ENCODE results near the gene PTPRD. TPM values are rescaled to one million over a fixed set of nuclear protein-coding genes. Genes with fewer than 3 reads are reported as not detected.

Gene PTPRD
- total and polyA plus RNA-seq, 2 donors (not counting 1 experiment from before 2014, with no cell fraction given) = 0.35 to 4.8 TPM

GRCh38 chr9:8401961-8402705 lies 2210.7 kb downstream of the PTPRD start:
- H3K27ac ChIP-seq (ENCODE audit: insufficient read depth, low read length) = no peak overlapping the region
- H3K36me3 ChIP-seq (ENCODE audit: control insufficient read depth, insufficient read depth, low read length) = no peaks in the 10 kb centered on the region
- no peaks in the 10 kb centered on the region for H3K9me3 ChIP-seq (ENCODE audit: control insufficient read depth, insufficient read depth, low read depth, low read length)
- no peaks in the 10 kb centered on the region for H4K20me1 ChIP-seq (ENCODE audit: control insufficient read depth, extremely low read depth, insufficient read depth, low read length)
- TF ChIP-seq CTCF (conservative IDR thresholded peaks at IDR 0.05 in 1 of 2, IDR thresholded peaks at IDR 0.05 in 1 of 2; ENCODE audit: low read depth in 1 of 2, low read length in 2 of 2) (no peak), EZH2 (IDR thresholded peaks at IDR 0.05; ENCODE audit: low read length, missing control alignments) (no peak)
- no peak overlapping the region for H3K9ac ChIP-seq (ENCODE audit: insufficient read depth, low read length)
- H3K27me3 ChIP-seq (ENCODE audit: control insufficient read depth, insufficient read depth, low read length) = no peaks in the 10 kb centered on the region
- no peak overlapping the region for H2AFZ ChIP-seq (ENCODE audit: low read length)
- no peak overlapping the region for H3K4me2 ChIP-seq (ENCODE audit: extremely low read depth, insufficient read depth, low read length)
- no peak for DNase-seq (ENCODE audit: low read depth in 2 of 2)
- no peak overlapping the region for H3K4me3 ChIP-seq (replicated peaks in 1 of 4; ENCODE audit: control extremely low read depth in 1 of 4, insufficient read depth in 1 of 4, low read depth in 3 of 4, low read length in 4 of 4)
- H3K79me2 ChIP-seq (ENCODE audit: control insufficient read depth, insufficient read depth, low read length) = no peaks in the 10 kb centered on the region
- H3K4me1 ChIP-seq (ENCODE audit: control insufficient read depth, extremely low read depth, insufficient read depth, low read length) = no peaks in the 10 kb centered on the region

- Histone ChIP-seq H3K27ac (ENCODE audit: insufficient read depth, low read length) (no peak overlapping the region), H3K36me3 (ENCODE audit: control insufficient read depth, insufficient read depth, low read length) (no peaks in the 10 kb centered on the region), H2AFZ (ENCODE audit: low read length) (no peak overlapping the region), H3K27me3 (ENCODE audit: control insufficient read depth, insufficient read depth, low read length) (no peaks in the 10 kb centered on the region), H3K9me3 (ENCODE audit: control insufficient read depth, insufficient read depth, low read depth, low read length) (no peaks in the 10 kb centered on the region), H3K79me2 (ENCODE audit: control insufficient read depth, insufficient read depth, low read length) (no peaks in the 10 kb centered on the region), H3K4me1 (ENCODE audit: control insufficient read depth, extremely low read depth, insufficient read depth, low read length) (no peaks in the 10 kb centered on the region), H3K4me3 (replicated peaks in 1 of 4; ENCODE audit: control extremely low read depth in 1 of 4, insufficient read depth in 1 of 4, low read depth in 3 of 4, low read length in 4 of 4) (no peak overlapping the region), H3K4me2 (ENCODE audit: extremely low read depth, insufficient read depth, low read length) (no peak overlapping the region), H3K9ac (ENCODE audit: insufficient read depth, low read length) (no peak overlapping the region), H4K20me1 (ENCODE audit: control insufficient read depth, extremely low read depth, insufficient read depth, low read length) (no peaks in the 10 kb centered on the region)
- no peak for DNase-seq (ENCODE audit: low read depth in 2 of 2)
- TF ChIP-seq CTCF (conservative IDR thresholded peaks at IDR 0.05 in 1 of 2, IDR thresholded peaks at IDR 0.05 in 1 of 2; ENCODE audit: low read depth in 1 of 2, low read length in 2 of 2) (no peak), EZH2 (IDR thresholded peaks at IDR 0.05; ENCODE audit: low read length, missing control alignments) (no peak)
Measured at GRCh38 chr9:8400378-8400777, 2212.4 kb downstream of the PTPRD start.

GRCh38 chr9:8395022-8395421 lies 2217.8 kb downstream of the PTPRD start:
- DNase-seq (ENCODE audit: low read depth in 2 of 2) = no peak
- Histone ChIP-seq H3K27me3 (ENCODE audit: control insufficient read depth, insufficient read depth, low read length) (no peaks in the 10 kb centered on the region), H3K4me3 (replicated peaks in 1 of 4; ENCODE audit: control extremely low read depth in 1 of 4, insufficient read depth in 1 of 4, low read depth in 3 of 4, low read length in 4 of 4) (no peak overlapping the region), H3K27ac (ENCODE audit: insufficient read depth, low read length) (no peak overlapping the region), H3K36me3 (ENCODE audit: control insufficient read depth, insufficient read depth, low read length) (no peaks in the 10 kb centered on the region), H4K20me1 (ENCODE audit: control insufficient read depth, extremely low read depth, insufficient read depth, low read length) (no peaks in the 10 kb centered on the region), H3K9ac (ENCODE audit: insufficient read depth, low read length) (no peak overlapping the region), H3K4me1 (ENCODE audit: control insufficient read depth, extremely low read depth, insufficient read depth, low read length) (no peaks in the 10 kb centered on the region), H2AFZ (ENCODE audit: low read length) (no peak overlapping the region), H3K4me2 (ENCODE audit: extremely low read depth, insufficient read depth, low read length) (no peak overlapping the region), H3K79me2 (ENCODE audit: control insufficient read depth, insufficient read depth, low read length) (no peaks in the 10 kb centered on the region), H3K9me3 (ENCODE audit: control insufficient read depth, insufficient read depth, low read depth, low read length) (no peaks in the 10 kb centered on the region)
- TF ChIP-seq EZH2 (IDR thresholded peaks at IDR 0.05; ENCODE audit: low read length, missing control alignments) = no peak
- no peak for TF ChIP-seq CTCF (conservative IDR thresholded peaks at IDR 0.05 in 1 of 2, IDR thresholded peaks at IDR 0.05 in 1 of 2; ENCODE audit: low read depth in 1 of 2, low read length in 2 of 2)

All from fibroblast of lung (primary cell).